K562 (cell line): ENCODE measurements around the gene FADS1. TPM values are rescaled to one million over a fixed set of nuclear protein-coding genes. Genes with fewer than 3 reads are reported as not detected.

Source experiments
- BCOR ChIP-seq: fragments of 450-650 bp; IDR thresholded peaks from 2 replicates; pipeline ENCODE4 v1.6.1; 2016
- CAMTA2 ChIP-seq: fragments of 250-450 bp; sonication (Bioruptor Pico); conservative IDR thresholded peaks from 2 replicates; pipeline ENCODE4 v1.5.1; 2022
- CC2D1A ChIP-seq: fragments of 450-650 bp; IDR thresholded peaks from 2 replicates; pipeline ENCODE4 v1.6.1; 2017; ENCODE audit warnings: mild to moderate bottlenecking
- EP300 ChIP-seq: IDR thresholded peaks from 2 replicates; pipeline ENCODE4 v1.6.1; 2012; ENCODE audit warnings: low read length, improper control_type of control experiment
- FIP1L1 ChIP-seq: fragments of 200-400 bp; formaldehyde crosslinking; IDR thresholded peaks from 2 replicates; pipeline ENCODE4 v1.6.1; 2018; ENCODE audit warnings: mild to moderate bottlenecking, low read depth, low read length; ENCODE audit not compliant: poor library complexity, severe bottlenecking
- ILF3 ChIP-seq: fragments of 450-650 bp; IDR thresholded peaks from 2 replicates; pipeline ENCODE4 v1.6.1; 2018; ENCODE audit warnings: antibody characterized with exemption, mild to moderate bottlenecking, moderate library complexity, borderline replicate concordance
- NONO ChIP-seq, 2 experiments: fragments of 200-400 bp in 1 of 2; fragments of 450-650 bp in 1 of 2; formaldehyde crosslinking in 1 of 2; IDR thresholded peaks; 2 replicates each; pipeline ENCODE4 v1.6.1; 2017; ENCODE audit warnings: low read depth in 2 of 2, mild to moderate bottlenecking in 2 of 2, moderate library complexity in 2 of 2, low read length in 1 of 2
- POLR2H ChIP-seq: IDR thresholded peaks from 2 replicates; pipeline ENCODE4 v1.6.1; 2016; ENCODE audit warnings: missing genetic modification characterization, low read depth, mild to moderate bottlenecking, control low read depth, missing compliant biosample characterization, moderate library complexity
- RNF219 ChIP-seq: fragments of 250-450 bp; sonication (Bioruptor Pico); IDR thresholded peaks from 2 replicates; pipeline ENCODE4 v1.5.0; 2022; ENCODE audit warnings: mild to moderate bottlenecking
- SMARCE1 ChIP-seq: fragments of 450-650 bp; IDR thresholded peaks from 2 replicates; pipeline ENCODE4 v1.7.1; 2016; ENCODE audit warnings: mild to moderate bottlenecking
- XRCC3 ChIP-seq: fragments of 450-650 bp; IDR thresholded peaks from 2 replicates; pipeline ENCODE4 v1.6.1; 2017; ENCODE audit warnings: mild to moderate bottlenecking, moderate library complexity
- XRCC5 ChIP-seq: fragments of 200-400 bp; formaldehyde crosslinking; IDR thresholded peaks from 2 replicates; pipeline ENCODE4 v1.6.1; 2017; ENCODE audit warnings: low read depth, mild to moderate bottlenecking, low read length
- ZBTB9 ChIP-seq: fragments of 450-650 bp; formaldehyde crosslinking; IDR thresholded peaks from 2 replicates; pipeline ENCODE4 v1.4.0; 2020; ENCODE audit warnings: mild to moderate bottlenecking, moderate library complexity
- ZNF347 ChIP-seq: fragments of 450-650 bp; formaldehyde crosslinking; IDR thresholded peaks from 2 replicates; pipeline ENCODE4 v1.4.0; 2020; ENCODE audit warnings: low read depth, mild to moderate bottlenecking, moderate library complexity
- ZNF407 ChIP-seq: fragments of 450-650 bp; IDR thresholded peaks from 2 replicates; pipeline ENCODE4 v1.6.1; 2016; ENCODE audit warnings: low read depth
- polyA plus RNA-seq, 8 experiments: library from polyadenylated mRNA; depleted of rRNA in 4 of 8; stranded (reverse) in 5 of 8; unstranded in 3 of 8; fragments of >200 nt; fragmentation: Nextera tagmentation in 2 of 8; fragmentation: Illumina TruSeq in 1 of 8; extraction: Ambion mirVana in 2 of 8; extraction: Trizol in 1 of 8; gene quantifications; 2 replicates each; pipeline versions ENCODE4 v1.2.1 to v1.2.3, GENCODE V29; 2011 to 2014; ENCODE audit warnings: inconsistent platforms in 1 of 8, missing spikeins in 1 of 8
- total RNA-seq, 7 experiments: library from RNA; depleted of rRNA in 6 of 7; stranded (reverse); fragments of >200 nt in 6 of 7; fragmentation: Illumina TruSeq in 2 of 7; extraction: Trizol in 2 of 7; gene quantifications; 2 replicates each; pipeline versions ENCODE4 v1.2.1 to v1.2.3, GENCODE V29; 2011 to 2021; ENCODE audit warnings: low replicate concordance in 1 of 7

Gene FADS1
- total and polyA plus RNA-seq, 9 of the 15 experiments (the other 6 are each of a cell fraction or from before 2014, with no cell fraction given), result 110 to 864 (median 364) TPM

GRCh38 chr11:61834278-61835048 is 17.7 kb upstream of the FADS1 start (continued):
- TF ChIP-seq RNF219 (CRISPR knock-in tag), result peak; percentile 52; the same call in 1 of the 2 replicates
- TF ChIP-seq BCOR, result no peak
- no peak for TF ChIP-seq CAMTA2 (CRISPR knock-in tag)
- TF ChIP-seq ZNF347, result no peak
- TF ChIP-seq NONO (IDR thresholded peaks at IDR 0.05; ENCODE audit: low read depth in 2 of 2, low read length in 1 of 2), result no peak
- TF ChIP-seq XRCC5, result no peak
- TF ChIP-seq ZNF407, result no peak
- TF ChIP-seq FIP1L1, result no peak
- TF ChIP-seq ILF3, result no peak
- no peak for TF ChIP-seq SMARCE1
- peak; percentile 79 for TF ChIP-seq POLR2H (tag)
- TF ChIP-seq CC2D1A, result peak; percentile 36; the same call in 1 of the 2 replicates
- TF ChIP-seq ZBTB9, result peak; percentile 86
- no peak for TF ChIP-seq XRCC3
- TF ChIP-seq EP300, result peak; percentile 95
